NCI-H128 (cell line): ENCODE data around the gene NFATC4.

ENCODE experiments used
- DNase-seq: peaks from one replicate; lab custom pipeline; 2025; ENCODE audit not compliant: unreplicated experiment; lab: John Stamatoyannopoulos, UW

NFATC4 gene

DNA sequence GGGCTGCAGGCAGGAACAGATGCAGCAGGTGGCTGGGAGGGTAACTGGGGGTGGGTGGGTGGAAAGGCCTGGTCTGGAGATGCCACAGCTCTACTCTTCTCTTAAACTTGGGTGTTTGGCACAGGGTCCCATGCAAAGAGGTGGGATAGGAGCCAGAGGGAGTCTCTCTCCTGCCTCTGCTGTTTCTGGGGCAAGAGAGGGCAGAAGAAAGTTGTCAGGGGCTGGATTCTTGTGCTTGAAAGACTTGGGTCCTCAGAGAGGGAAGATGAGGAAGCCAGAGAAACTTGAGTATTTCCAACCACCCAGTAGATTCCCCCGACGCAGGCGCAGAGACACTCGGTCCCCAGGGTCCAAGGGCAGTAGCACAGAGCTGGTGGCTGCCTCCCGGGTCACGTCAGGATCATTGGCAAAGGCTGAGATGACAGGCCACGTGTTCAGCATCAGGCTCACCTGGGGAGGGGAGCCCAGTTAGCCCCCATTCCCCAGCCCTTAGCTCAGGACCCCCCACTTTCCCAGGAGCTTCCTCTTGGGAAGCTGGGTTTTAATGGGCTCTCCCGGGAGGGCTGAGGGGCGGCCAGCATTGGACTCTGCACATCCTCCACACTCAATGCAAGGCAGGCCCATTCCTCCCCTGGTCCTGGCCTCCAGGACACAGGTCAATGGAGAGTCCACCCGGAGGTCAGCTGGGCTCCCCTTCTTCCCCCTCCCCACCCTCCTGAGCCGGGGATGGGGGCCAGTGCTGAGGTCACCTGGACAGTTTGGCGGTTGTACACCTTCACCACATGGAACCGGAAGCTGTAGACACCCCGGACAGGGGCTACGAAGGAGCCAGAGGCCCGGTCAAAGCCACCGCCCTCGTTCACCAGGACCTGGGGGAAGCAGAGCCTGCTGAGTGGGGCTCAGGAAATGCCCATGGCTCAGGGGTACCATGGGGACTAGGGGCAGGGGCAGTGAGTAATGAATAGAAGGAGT, 59.8 kb downstream of the NFATC4 start:
- DNase-seq, result no peak

DNA sequence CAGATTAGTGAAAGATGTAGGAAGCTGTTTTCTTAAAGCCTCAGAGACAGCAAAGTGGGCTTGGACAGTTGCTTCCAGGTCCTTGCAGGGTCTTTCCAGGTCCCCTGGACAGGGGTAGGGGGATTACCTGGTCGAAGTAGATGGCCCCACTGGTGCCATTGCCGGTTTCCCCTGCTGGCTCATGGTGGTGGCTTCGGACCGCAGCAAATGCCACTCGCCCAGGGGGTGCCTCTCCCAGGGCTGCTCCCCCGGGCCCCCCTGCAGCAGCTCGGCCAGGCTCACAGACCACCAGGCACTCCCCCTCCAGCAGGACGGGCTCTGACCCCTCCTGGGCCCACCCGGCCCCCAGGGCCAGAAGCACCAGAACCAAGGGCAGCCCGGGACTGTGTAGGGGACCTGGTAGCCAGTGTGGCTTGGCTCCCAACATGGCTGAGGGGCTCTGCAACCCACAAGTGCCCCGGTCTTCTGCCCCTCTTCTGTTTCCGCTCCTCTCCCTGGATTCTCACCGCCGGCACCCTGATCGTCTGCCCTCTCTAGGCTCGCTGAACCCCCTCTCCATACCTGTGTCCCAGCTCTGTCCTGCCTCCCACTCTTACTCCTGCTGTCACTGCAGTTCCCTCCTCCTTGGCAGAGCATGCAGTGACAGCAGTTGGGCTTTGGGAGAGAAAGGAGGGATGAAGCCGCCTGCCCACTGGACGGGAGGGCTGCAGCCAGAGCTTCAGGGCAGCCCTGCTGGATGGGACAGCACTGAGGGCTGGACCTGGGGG, 60.8 kb downstream of the NFATC4 start:
- DNase-seq, result no peak
